K562 treated with DMSO at 1 percent for 48 hours (cell line): ENCODE measurements around the gene FAM174C. TPM values are rescaled to one million over a fixed set of nuclear protein-coding genes. Genes with fewer than 3 reads are reported as not detected.

Experiments
- total RNA-seq: library from RNA; unstranded; fragments of 300-600 nt; gene quantifications from 2 replicates; pipeline ENCODE4 v1.2.3, GENCODE V29; 2022; ENCODE audit warnings: low replicate concordance; ENCODE audit errors: extremely low read depth

FAM174C gene
- total RNA-seq, result not detected in 2 replicates

DNA sequence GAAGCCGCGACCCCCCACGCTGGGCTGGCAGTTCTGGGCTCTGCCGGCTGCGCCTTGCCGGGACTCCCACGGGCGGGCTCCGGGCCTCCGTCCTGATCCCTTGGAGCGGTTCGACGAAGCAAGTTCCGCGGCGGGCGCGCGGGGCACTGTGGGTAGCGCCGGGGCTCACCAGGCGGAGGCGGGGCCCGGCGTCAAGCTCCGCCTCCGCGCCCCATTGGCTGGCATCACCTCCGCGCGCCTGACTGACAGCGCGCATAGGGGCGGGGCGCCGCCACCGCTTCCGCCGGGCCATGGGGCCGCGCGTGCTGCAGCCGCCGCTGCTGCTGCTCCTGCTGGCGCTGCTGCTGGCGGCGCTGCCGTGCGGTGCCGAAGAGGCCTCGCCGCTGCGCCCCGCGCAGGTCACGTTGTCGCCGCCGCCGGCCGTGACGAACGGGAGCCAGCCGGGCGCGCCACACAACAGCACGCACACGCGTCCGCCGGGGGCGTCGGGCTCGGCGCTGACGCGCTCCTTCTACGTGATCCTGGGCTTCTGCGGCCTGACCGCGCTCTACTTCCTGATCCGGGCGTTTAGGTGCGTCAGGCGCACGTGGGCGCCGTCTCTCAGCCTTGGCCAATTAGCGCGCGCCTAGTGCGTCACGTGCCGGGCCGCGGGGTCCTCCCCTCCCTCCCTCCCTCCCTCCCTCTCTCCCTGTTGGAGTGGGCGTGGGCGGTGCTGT is at the start of gene FAM174C:
Gene FAM174C, plus strand, starts transcription at position 271 of the 716 bp plus-strand sequence. Its CDS starts 20 bp downstream, at position 291.

DNA sequence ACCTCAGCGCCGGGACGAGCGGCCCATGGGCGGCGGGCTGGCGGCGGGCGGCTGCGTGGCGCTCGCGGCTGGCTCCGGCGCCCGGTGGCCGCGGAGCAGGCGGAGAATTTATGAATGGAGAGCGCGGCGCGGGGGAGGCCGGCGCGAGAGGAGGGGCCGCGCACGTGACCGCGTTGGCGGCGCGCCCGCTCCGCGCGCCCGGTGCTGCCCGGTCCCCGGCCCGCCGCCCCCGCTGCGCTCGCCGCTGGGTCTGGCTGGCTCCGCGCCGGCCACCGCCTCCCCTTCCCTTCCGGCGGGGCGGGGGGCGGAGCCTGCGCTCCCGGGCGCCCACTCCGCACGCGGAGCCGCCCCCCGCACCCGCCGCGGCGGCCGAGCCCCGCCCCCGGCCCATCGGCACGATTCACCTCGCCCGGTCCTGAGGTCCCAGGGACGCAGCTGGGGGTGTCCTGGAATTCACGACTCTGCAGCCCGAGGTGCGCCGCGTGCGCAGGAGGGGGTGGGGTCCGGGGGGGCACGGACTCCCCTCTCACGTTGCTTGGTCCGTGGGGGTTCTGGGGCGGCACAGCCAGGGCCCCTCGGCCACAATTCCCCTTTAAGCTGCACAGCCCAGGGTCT is 37.5 kb upstream of the FAM174C start, which contains the start of gene CBARP:
Gene CBARP, minus strand, starts transcription at position 252 of the 615 bp plus-strand sequence. CDS start 1,905 bp downstream, outside the sequence.

DNA sequence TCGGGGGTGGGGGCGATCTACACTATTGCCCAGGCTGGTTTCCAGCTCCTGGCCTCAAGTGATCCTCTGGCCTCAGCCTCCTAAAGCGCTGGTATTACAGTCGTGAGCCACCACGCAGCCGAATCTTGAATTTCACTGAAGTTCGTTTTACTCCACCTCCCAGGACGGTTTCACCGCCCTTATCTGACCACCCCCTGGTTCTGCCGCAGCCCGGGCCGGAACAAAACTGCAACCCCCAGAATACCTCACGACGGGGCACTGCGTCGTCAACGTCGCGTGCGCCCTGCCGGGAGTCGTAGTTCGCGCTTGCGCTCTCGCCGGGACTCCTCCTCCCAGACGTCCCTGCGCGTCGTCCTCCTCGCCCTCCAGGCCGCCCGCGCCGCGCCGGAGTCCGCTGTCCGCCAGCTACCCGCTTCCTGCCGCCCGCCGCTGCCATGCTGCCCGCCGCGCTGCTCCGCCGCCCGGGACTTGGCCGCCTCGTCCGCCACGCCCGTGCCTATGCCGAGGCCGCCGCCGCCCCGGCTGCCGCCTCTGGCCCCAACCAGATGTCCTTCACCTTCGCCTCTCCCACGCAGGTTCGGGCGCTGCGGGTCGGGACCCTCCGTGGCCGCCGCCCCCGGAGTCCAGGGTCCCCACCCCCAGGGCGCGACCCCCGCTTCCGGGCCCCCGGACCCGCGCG is 33.8 kb upstream of the FAM174C start, which contains the start of gene ATP5F1D:
Gene ATP5F1D, plus strand, starts transcription at position 335 of the 679 bp plus-strand sequence. Its CDS starts 100 bp downstream, at position 435.

DNA sequence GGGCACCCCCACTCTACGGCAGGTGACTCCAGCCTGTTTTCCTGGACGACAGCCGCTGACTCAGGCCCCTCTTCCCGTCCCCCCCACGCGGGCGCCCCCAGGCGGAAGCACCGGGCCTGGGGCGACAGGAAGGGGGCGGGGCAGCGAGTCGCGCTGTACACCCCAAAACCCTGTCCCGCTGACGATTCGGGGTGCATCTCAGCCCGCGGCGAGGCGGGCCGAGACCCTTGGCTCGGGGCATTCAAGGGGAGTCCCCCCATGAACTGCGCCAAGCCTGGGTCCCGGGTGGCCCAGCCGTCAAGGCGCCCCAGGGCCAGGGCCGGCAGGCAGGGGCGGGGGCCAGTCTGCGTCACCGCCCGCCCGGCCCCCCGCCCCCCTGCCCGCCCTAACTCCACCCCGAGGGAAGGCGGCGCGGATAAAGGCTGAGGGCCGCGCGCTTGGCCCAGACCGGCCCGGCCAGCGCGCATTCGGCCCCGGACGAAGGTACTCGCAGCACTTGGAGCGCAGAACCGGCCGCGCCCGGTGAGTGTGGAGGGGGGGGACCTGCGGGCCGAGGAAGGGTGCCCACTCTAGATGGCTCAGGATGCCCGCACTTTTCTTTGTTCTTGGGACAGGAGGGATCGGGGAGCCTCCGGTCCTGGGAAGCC is 27.1 kb upstream of the FAM174C start, which contains the start of gene MIDN:
Gene MIDN, plus strand, starts transcription at position 445 of the 647 bp plus-strand sequence. CDS start 1,714 bp downstream, outside the sequence.

DNA sequence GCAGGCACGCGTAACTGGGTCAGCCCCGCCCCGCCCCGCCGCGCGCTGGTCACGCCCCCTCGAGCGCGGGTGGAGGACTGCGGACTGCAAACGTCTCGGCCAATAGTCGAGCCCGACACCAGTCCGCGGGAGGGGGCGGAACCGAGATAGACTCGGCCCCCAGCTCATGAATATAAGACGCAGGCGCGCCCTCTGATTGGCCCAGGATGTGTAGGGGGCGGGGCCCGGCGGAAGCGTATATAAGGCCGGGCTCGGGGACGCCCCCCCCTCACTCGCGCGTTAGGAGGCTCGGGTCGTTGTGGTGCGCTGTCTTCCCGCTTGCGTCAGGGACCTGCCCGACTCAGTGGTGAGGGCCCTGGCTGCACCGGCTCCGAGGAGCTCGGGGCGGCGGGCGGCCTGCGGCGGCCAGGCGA is 6.3 kb upstream of the FAM174C start, which contains the start of gene CIRBP:
Gene CIRBP, plus strand, starts transcription at position 268 of the 413 bp plus-strand sequence. CDS start 1,602 bp downstream, outside the sequence.

DNA sequence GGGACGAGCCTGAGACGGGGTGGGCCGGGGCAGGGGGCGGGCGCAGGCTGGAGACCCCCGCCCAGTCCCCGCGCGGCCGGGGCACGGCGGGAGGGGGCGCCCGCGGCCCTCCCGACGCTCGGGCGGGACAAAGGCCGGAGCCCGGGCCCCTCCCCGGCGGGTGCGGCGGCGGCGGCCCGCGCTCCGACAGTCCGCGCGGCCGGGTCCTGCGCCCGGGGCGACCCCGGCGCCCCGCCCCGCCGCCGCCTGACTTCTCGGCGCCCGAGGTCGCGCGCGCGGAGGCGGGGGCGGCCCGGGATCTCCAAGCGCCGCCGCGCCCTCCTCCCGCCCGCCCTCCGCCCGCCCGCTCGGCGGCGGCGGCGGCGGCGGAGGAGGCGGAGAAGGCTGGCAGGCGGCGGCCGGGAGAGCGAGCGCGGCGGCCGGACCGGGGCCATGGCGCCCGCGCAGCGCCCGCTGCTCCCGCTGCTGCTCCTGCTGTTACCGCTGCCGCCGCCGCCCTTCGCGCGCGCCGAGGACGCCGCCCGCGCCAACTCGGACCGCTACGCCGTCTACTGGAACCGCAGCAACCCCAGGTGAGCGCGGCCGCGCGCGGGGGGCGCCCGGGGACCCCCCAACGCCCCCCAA is 10.5 kb downstream of the FAM174C start, which contains the start of gene EFNA2:
Gene EFNA2, plus strand, starts transcription at position 137 of the 624 bp plus-strand sequence. Its CDS starts 296 bp downstream, at position 433.

Other genes starting within 250 kb of the FAM174C start
- not detected in 2 replicates for gene CNN2, start 248.9 kb upstream of the FAM174C start, total RNA-seq
- gene ABCA7, start 235.4 kb upstream of the FAM174C start, total RNA-seq, result 154 TPM in 1 of 2 replicates, not detected in the other
- gene ARHGAP45, start 208.4 kb upstream of the FAM174C start, total RNA-seq, result 355 TPM in 1 of 2 replicates, not detected in the other
- gene POLR2E, start 180.2 kb upstream of the FAM174C start, total RNA-seq, result 472 TPM in 1 of 2 replicates, not detected in the other
- gene GPX4, start 171.5 kb upstream of the FAM174C start, total RNA-seq, result not detected in 2 replicates
- gene SBNO2, start 101.3 kb upstream of the FAM174C start, total RNA-seq, result 203 TPM in 1 of 2 replicates, not detected in the other
- 700 TPM in 1 of 2 replicates, not detected in the other for gene STK11, start 69.8 kb upstream of the FAM174C start, total RNA-seq
- not detected in 2 replicates for gene CBARP, start 37.5 kb upstream of the FAM174C start, total RNA-seq
- not detected in 2 replicates for gene ATP5F1D, start 33.8 kb upstream of the FAM174C start, total RNA-seq
- gene MIDN, start 26.9 kb upstream of the FAM174C start, total RNA-seq, result not detected in 2 replicates
- not detected in 2 replicates for gene CIRBP, start 6.2 kb upstream of the FAM174C start, total RNA-seq
- gene EFNA2, start 10.3 kb downstream of the FAM174C start, total RNA-seq, result not detected in 2 replicates
- not detected in 2 replicates for gene NDUFS7, start 108.4 kb downstream of the FAM174C start, total RNA-seq
- gene GAMT, start 126.0 kb downstream of the FAM174C start, total RNA-seq, result not detected in 2 replicates
- not detected in 2 replicates for gene DAZAP1, start 132.1 kb downstream of the FAM174C start, total RNA-seq
- gene RPS15, start 162.9 kb downstream of the FAM174C start, total RNA-seq, result 3,927 TPM in 1 of 2 replicates, not detected in the other
- gene APC2, start 174.6 kb downstream of the FAM174C start, total RNA-seq, result not detected in 2 replicates
- gene C19orf25, start 203.7 kb downstream of the FAM174C start, total RNA-seq, result not detected in 2 replicates
- gene PCSK4, start 214.8 kb downstream of the FAM174C start, total RNA-seq, result not detected in 2 replicates
- not detected in 2 replicates for gene REEP6, start 215.7 kb downstream of the FAM174C start, total RNA-seq
- not detected in 2 replicates for gene ADAMTSL5, start 237.5 kb downstream of the FAM174C start, total RNA-seq
- not detected in 2 replicates for gene PLK5, start 248.5 kb downstream of the FAM174C start, total RNA-seq